GM10248 (cell line): ENCODE measurements around the gene MTIF3.

ENCODE experiments used
- CTCF ChIA-PET: fragments of 300-600 bp; sonication (Branson Sonifier 250); formaldehyde crosslinking; extraction: SDS; loops from one replicate; lab custom pipeline; 2021; ENCODE audit warnings: antibody characterized with exemption; lab: Yijun Ruan, JAX
- POLR2A ChIA-PET: fragments of 350-650 bp; sonication (Branson Sonifier 250); formaldehyde crosslinking; extraction: SDS; loops from one replicate; lab custom pipeline; 2020; ENCODE audit warnings: antibody characterized with exemption; lab: Yijun Ruan, JAX
- DNase-seq: peaks from one replicate; pipeline ENCODE4 v3.0.0; 2012; ENCODE audit errors: extremely low spot score
- CTCF ChIP-seq: IDR thresholded peaks from 2 replicates; pipeline ENCODE4 v1.5.1; 2012; ENCODE audit warnings: mild to moderate bottlenecking, low read depth; ENCODE audit errors: extremely low read depth, missing control alignments, control extremely low read depth

Gene MTIF3

GRCh38 chr13:27493981-27494380, 43.6 kb upstream of the MTIF3 start:
- POLR2A ChIA-PET = no interaction called here
- TF ChIP-seq CTCF = no peak
- no peak for DNase-seq
- CTCF ChIA-PET = interaction anchor here (0.6 kb wide), 1 partner anchor 24 kb away, joined by 3 read pairs; no protein-coding TSS in a partner anchor

GRCh38 chr13:27489456-27489855, 39.1 kb upstream of the MTIF3 start:
- POLR2A ChIA-PET = no interaction called here
- CTCF ChIA-PET = no interaction called here
- no peak for TF ChIP-seq CTCF
- no peak for DNase-seq

GRCh38 chr13:27487776-27488175, 37.4 kb upstream of the MTIF3 start:
- ChIA-PET POLR2A (no interaction called here), CTCF (interaction anchor here (1.1 kb wide), 1 partner anchor 9 kb away, joined by 3 read pairs; no protein-coding TSS in a partner anchor)
- no peak for DNase-seq
- TF ChIP-seq CTCF = no peak

- ChIA-PET POLR2A (no interaction called here), CTCF (interaction anchor here (1.3 kb wide), 1 partner anchor 12 kb away, joined by 3 read pairs; no protein-coding TSS in a partner anchor)
- DNase-seq = no peak
- TF ChIP-seq CTCF = no peak
Observed at GRCh38 chr13:27483421-27483820, 33.1 kb upstream of the MTIF3 start.

GRCh38 chr13:27482983-27483382, 32.6 kb upstream of the MTIF3 start:
- ChIA-PET CTCF (interaction anchor here (1.0 kb wide), 1 partner anchor 10 kb away, joined by 3 read pairs; no protein-coding TSS in a partner anchor), POLR2A (no interaction called here)
- DNase-seq = peak; percentile 52
- no peak for TF ChIP-seq CTCF

- POLR2A ChIA-PET = no interaction called here
- DNase-seq = no peak
- peak; percentile 53 for TF ChIP-seq CTCF
- CTCF ChIA-PET = interaction anchor here (0.7 to 1.0 kb wide), 2 partner anchors 9 to 474 kb away, joined by 3 read pairs; no protein-coding TSS in a partner anchor
Observed at GRCh38 chr13:27481766-27482165, 31.4 kb upstream of the MTIF3 start.
